ENCODE data around the gene TEX26.

DNA sequence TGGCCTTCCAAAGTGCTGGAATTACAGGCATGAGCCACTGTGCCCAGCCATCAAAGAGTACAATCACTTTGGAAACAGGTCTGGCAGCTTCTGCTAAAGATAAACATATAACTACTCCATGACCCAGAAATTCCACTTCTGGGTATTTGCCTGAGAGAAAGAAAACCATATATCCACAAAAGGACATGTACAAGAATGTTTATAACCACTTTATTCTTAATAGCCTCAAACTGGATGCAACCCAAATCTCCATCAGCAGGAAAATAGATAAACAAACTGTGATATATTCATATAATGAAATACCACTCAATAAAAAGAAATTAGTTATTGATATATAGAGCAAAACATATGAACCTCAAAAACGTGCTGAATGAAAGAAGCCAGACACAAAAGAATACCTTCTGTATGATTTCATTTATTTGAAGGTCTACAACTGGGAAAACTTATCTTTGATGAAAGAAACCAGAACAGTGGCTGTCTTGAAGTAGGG is 40.5 kb downstream of the TEX26 start:
- TF ChIP-seq YY1 (IDR thresholded peaks at IDR 0.05; ENCODE audit: low read depth) (no peak), CREB1 (IDR thresholded peaks at IDR 0.05; ENCODE audit: low read depth) (no peak), TEAD4 (IDR thresholded peaks at IDR 0.05) (no peak), EGR1 (IDR thresholded peaks at IDR 0.05) (no peak), EP300 (IDR thresholded peaks at IDR 0.05; ENCODE audit: borderline replicate concordance) (no peak), RAD21 (IDR thresholded peaks at IDR 0.05; ENCODE audit: low read depth) (no peak), TCF12 (IDR thresholded peaks at IDR 0.05; ENCODE audit: low read depth) (no peak), TAF1 (IDR thresholded peaks at IDR 0.05; ENCODE audit: low read depth) (no peak), CEBPB (IDR thresholded peaks at IDR 0.05) (no peak), ZBTB7A (IDR thresholded peaks at IDR 0.05; ENCODE audit: low read depth) (no peak)
- TF ChIP-seq, protein P1, sequence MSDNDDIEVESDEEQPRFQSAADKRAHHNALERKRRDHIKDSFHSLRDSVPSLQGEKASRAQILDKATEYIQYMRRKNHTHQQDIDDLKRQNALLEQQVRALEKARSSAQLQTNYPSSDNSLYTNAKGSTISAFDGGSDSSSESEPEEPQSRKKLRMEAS (IDR thresholded peaks at IDR 0.05), result no peak
- TF ChIP-seq, protein P2, sequence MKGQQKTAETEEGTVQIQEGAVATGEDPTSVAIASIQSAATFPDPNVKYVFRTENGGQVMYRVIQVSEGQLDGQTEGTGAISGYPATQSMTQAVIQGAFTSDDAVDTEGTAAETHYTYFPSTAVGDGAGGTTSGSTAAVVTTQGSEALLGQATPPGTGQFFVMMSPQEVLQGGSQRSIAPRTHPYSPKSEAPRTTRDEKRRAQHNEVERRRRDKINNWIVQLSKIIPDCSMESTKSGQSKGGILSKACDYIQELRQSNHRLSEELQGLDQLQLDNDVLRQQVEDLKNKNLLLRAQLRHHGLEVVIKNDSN (IDR thresholded peaks at IDR 0.05), result no peak

Data from Ishikawa (cell line).